Hepatocyte (in vitro differentiated cells): ENCODE data around the gene TAT.

ENCODE experiments used
- CTCF ChIP-seq: fragments of 200-600 bp; sonication (generic); IDR thresholded peaks from 2 replicates; pipeline ENCODE4 v1.5.1; 2016; ENCODE audit warnings: antibody characterized with exemption, mild to moderate bottlenecking; ENCODE audit not compliant: poor library complexity
- EZH2 ChIP-seq: fragments of 200-600 bp; sonication (generic); IDR thresholded peaks from 2 replicates; pipeline ENCODE4 v1.6.1; 2016; ENCODE audit warnings: antibody characterized with exemption, mild to moderate bottlenecking, borderline replicate concordance
- EZH2phosphoT487 ChIP-seq: fragments of 200-600 bp; sonication (generic); IDR thresholded peaks from one replicate; pipeline ENCODE4 v1.6.1; 2018; ENCODE audit warnings: antibody characterized with exemption, mild to moderate bottlenecking, low read depth, moderate library complexity; ENCODE audit not compliant: unreplicated experiment, severe bottlenecking

- TF ChIP-seq CTCF (no peak), EZH2 (no peak), EZH2phosphoT487 (no peak)
Observed at GRCh38 chr16:71594000-71594646, 17.2 kb upstream of the TAT start.
